GM18499 (cell line): ENCODE results near the gene FTO.

ENCODE experiments used
- ATAC-seq: cut with Tn5 transposase; IDR thresholded peaks from one replicate; pipeline ENCODE4 v1.9.1; 2021; ENCODE audit warnings: moderate number of reproducible peaks; ENCODE audit not compliant: insufficient read depth, unreplicated experiment

The FTO gene

DNA sequence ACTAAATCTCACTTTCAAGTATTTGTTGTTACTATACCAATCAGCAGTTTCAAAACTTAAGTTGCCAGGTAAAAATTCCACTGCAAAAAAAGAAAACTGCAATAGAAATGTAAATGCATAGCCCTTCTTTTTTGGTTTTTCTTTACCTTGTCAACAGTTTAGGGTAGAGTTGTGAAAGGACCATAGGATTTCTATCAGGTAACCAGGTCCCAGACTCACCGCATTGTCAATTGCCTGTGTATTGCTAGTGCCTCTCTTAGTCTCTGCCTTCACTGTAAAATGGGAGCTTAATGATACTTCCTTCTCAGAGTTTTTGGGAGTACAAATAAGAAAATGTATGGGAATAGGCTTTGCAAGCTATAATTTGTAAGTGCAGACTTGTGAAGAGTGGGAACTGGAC is 145.0 kb downstream of the FTO start:
- ATAC-seq, result no peak

- no peak for ATAC-seq
Measured at GRCh38 chr16:53849585-53849984, 145.6 kb downstream of the FTO start.

- no peak for ATAC-seq
Measured at GRCh38 chr16:53849994-53850393, 146.0 kb downstream of the FTO start.

DNA sequence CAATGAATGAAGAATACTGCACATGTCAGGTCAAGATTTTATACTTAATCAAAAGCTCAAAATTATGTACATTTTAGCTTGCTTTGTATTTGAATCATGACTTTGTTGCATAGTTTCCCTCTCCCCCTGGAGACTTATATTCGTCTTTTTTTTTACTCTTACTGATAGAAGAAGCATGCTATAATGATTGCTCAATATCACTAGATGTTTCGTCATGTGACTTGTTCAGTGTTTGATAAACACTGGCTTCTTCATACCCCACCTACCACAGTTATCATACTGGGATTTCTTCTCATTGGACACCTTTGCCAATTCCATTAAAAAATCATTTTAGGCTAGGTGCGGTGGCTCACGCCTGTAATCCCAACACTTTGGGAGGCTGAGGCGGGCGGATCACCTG is 148.7 kb downstream of the FTO start:
- no peak for ATAC-seq

DNA sequence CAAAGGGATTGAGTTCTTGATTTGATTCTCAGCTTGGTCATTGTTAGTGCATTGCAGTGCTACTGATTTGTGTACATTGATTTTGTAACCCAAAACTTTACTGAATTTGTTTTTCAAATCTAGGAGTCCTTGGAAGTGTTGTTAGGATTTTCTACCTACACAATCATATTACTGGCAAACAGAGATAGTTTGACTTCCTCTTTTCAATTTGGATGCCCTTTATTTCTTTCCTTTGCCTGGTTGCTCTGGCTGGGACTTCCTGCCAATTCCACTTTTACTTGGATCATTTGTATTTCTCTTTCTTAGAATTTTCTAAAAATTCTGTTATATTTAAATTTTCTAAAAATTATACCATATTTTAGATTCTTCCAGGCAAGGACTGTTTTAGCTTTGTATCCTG is 151.1 kb downstream of the FTO start:
- ATAC-seq, result no peak

GRCh38 chr16:53855511-53855910 is 151.6 kb downstream of the FTO start:
- ATAC-seq, result no peak

GRCh38 chr16:53859995-53860540 is 156.1 kb downstream of the FTO start:
- no peak for ATAC-seq

DNA sequence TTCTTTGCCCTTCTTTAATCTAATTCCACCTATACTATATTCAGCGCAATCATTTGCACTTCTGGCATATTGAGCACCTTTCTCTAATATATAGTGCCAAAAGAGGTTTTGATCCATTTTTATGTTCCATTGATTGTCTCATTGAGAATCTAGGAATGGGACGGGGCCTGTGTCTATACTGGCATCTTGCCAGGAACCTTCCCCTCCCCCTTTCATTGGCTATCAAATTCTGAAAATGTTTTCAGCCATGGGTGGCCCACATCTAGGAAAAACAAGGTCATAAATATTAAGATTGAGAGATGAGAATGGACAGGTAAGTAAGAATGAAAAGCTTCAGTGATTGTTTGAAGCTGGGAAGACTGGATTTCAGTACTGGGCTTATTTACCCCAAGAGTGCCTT is 159.9 kb downstream of the FTO start:
- no peak for ATAC-seq

GRCh38 chr16:53864819-53865493 is 161.0 kb downstream of the FTO start:
- no peak for ATAC-seq

DNA sequence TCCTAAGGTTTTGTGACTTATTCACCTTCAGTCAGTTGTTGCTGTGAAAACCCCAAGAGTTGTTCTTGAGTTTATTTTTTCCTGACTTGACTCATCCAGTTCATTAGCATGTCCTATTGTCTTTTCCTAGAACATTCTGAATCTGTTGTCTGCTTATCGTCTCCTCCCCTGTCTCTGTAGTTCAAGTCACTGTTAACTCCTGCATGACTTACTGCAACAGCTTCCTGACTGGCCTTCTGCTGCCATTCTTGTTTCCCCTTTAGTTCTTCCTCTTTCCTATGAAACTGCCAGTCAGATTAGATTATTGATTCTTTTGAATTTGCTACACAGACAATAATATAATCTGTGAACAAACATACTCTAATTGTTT is 161.5 kb downstream of the FTO start:
- ATAC-seq, result peak; percentile 51

DNA sequence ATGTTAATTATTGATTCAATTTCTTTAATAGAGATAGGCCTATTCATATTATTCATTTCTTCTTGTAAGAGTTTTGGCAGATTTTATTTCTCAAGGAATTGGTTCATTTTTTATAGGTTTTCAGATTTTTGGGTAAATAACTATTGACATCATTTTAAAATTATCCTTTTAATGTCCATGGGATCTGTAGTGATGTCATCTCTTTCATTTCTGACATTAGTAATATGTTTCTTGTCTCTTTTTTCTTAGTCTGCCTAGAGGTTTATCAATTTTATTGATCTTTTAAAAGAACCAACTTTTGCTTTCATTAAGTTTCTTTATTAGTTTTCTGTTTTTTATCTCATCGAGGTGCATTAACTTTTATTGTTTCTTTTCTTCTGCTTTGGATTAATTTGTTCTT is 162.6 kb downstream of the FTO start:
- ATAC-seq, result no peak

DNA sequence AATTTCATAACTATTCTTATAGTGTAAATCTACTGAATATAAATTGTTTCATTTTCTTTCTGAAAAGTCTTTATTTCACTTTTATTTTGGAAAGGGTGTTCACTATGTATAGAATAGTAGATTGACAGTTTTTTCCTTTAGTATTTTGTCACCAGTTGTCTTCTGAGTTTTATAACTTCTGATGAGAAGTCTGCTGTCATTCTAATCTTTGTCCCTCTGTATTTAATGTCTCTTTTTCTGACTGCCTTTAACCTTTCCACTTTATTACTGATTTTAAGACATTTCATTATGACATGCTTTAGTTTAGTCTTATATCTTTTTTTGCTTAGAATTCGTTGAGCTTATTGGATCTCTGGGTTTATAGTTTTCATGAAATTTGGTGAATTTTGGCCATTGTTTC is 166.9 kb downstream of the FTO start:
- no peak for ATAC-seq

- ATAC-seq, result no peak
Measured at GRCh38 chr16:53872248-53873221, 168.6 kb downstream of the FTO start.

GRCh38 chr16:53876811-53877210 is 172.9 kb downstream of the FTO start:
- no peak for ATAC-seq

DNA sequence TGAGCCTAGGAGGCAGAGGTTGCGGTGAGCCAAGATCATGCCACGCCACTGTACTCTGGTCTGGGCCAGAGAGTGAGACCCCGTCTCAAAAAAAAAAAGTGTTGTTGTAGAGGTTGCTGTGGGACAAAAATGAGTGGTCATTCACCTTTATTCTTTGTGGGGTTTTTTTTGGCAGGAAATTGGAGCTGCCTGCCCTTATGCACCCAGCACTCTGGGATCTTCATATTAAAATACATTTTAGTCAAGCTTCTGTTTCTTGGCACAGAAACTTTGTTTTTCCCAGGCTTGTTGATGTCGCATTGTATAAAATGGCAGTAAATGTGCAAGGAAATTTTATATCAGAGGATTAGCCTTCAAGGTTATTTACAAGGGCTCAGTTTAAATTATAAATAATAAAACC is 174.3 kb downstream of the FTO start:
- ATAC-seq, result no peak

DNA sequence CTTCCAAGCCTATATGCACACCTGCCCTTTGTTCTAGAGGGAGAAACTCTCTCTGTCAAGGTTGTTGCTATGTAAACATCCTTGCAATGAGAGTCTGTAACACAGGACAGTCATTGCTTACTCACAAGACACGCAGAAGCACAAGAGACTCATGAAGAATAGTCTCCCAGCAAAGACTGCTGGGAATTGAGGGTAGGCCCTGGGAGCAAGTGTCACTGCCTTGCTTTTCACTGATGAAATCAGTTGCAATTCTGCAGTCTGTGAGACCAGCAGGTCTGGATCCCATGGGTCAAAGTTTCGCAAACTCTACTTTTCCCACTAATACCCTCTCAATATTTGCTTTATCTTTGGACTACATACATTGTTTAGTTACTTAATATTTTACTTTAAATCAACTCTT is 177.4 kb downstream of the FTO start:
- ATAC-seq, result no peak

DNA sequence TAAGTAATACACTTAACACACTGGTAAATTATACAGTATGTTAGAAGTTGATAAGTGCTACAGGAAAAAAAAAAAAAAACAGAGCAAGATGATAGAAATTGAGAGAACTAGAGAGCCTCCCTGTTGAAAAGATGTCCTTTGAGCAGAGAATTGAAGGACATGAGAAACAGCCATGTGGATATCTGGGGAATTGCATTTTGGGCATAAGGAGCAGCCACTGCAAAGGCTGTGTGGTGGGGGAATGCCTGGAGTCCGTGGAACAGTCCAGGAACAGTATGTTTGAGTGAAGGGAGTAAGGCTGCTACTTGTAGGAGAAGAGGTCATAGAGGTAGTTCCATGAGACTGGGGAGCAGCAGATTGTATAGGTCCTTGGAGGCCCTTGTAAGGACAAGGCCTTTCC is 178.4 kb downstream of the FTO start:
- ATAC-seq, result no peak

DNA sequence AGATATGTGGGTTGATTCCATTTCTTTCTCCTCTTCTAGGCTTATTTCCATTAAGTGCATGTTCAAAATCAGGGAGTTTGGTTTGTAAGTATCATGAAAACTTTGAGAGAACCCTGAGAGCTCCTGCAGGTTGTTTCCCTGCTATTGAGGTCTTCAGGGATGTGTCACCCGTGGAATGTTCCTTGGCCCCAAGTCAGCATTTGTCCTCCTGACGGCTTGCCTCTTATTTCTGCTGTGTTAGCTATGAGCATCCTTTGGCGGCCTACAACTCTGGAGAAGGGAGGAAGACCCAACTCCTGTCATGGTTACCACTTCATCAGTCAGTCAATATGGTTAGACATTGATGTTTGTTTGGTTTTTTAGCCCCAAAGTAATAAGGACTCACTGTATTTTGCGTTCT is 180.8 kb downstream of the FTO start:
- ATAC-seq, result no peak

GRCh38 chr16:53886482-53887378 is 182.8 kb downstream of the FTO start:
- ATAC-seq, result no peak

DNA sequence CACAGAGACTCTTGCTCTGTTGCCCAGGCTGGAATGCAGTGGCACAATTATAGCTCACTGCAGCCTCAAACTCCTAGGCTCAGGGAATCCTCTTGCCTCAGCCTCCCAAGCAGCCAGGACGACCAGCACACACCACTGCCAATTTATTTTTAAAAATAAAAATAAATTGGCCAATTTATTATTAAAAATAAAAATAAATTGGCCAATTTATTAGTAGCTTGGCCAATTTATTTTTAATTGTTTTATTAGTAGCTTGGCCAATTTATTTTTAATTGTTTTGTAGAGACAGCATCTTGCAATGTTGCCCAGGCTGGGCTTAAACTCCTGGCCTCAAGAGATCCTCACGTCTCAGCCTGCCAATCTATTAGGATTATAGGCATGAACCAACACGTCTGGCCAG is 184.3 kb downstream of the FTO start:
- ATAC-seq, result no peak
